WTC11 (cell line): ENCODE measurements around the gene ELN. TPM values are rescaled to one million over a fixed set of nuclear protein-coding genes. Genes with fewer than 3 reads are reported as not detected.

Experiments used
- ATAC-seq: fragments of 200-7000 bp; cut with Tn5 transposase; 2 replicates; pipeline ENCODE4 v1.10.0; 2021; ENCODE audit warnings: mild to moderate bottlenecking, moderate library complexity
- CTCF ChIA-PET: fragments of 300-600 bp; sonication (Branson Sonifier 250); formaldehyde crosslinking; loops from one replicate; lab custom pipeline; 2021; ENCODE audit warnings: antibody characterized with exemption; lab: Charles Lee
- POLR2A ChIA-PET: fragments of 350-600 bp; sonication (Branson Sonifier 250); formaldehyde crosslinking; loops from one replicate; lab custom pipeline; 2021; ENCODE audit warnings: antibody characterized with exemption; lab: Charles Lee
- DNase-seq: peaks from one replicate; pipeline ENCODE4 v3.0.0; 2021; ENCODE audit warnings: low spot score
- H3K27ac Mint-ChIP-seq: 2 replicates; pipeline ENCODE4 v1.8.0; 2021; ENCODE audit warnings: mixed read lengths
- H3K27me3 Mint-ChIP-seq: 2 replicates; pipeline ENCODE4 v1.8.0; 2021; ENCODE audit warnings: low read depth, mild to moderate bottlenecking, moderate library complexity, mixed read lengths
- H3K36me3 Mint-ChIP-seq: 2 replicates; pipeline ENCODE4 v1.8.0; 2021; ENCODE audit warnings: mixed read lengths
- H3K4me1 Mint-ChIP-seq: 2 replicates; pipeline ENCODE4 v1.8.0; 2022; ENCODE audit warnings: mixed read lengths
- H3K4me3 Mint-ChIP-seq: 2 replicates; pipeline ENCODE4 v1.8.0; 2021; ENCODE audit warnings: mild to moderate bottlenecking, moderate library complexity, mixed read lengths
- H3K9me3 Mint-ChIP-seq: 2 replicates; pipeline ENCODE4 v1.8.0; 2021; ENCODE audit warnings: mixed read lengths
- CREM ChIP-seq: sonication (generic); formaldehyde crosslinking; IDR thresholded peaks from 2 replicates; pipeline ENCODE4 v1.8.1; 2022; ENCODE audit warnings: mild to moderate bottlenecking, missing genetic modification reagents, moderate library complexity
- ETV6 ChIP-seq: sonication (generic); formaldehyde crosslinking; IDR thresholded peaks from 2 replicates; pipeline ENCODE4 v1.8.1; 2022; ENCODE audit warnings: mild to moderate bottlenecking, missing genetic modification reagents
- FOXJ3 ChIP-seq: sonication (generic); formaldehyde crosslinking; IDR thresholded peaks from 2 replicates; pipeline ENCODE4 v1.9.0; 2021; ENCODE audit warnings: missing genetic modification reagents, mild to moderate bottlenecking, borderline replicate concordance
- FOXK1 ChIP-seq: sonication (generic); formaldehyde crosslinking; IDR thresholded peaks from 2 replicates; pipeline ENCODE4 v1.8.0; 2022; ENCODE audit warnings: mild to moderate bottlenecking, moderate library complexity, missing genetic modification reagents
- FOXP1 ChIP-seq: sonication (generic); formaldehyde crosslinking; IDR thresholded peaks from 2 replicates; pipeline ENCODE4 v1.8.0; 2022; ENCODE audit warnings: missing genetic modification reagents, mild to moderate bottlenecking, moderate library complexity, borderline replicate concordance
- MYBL2 ChIP-seq: sonication (generic); formaldehyde crosslinking; IDR thresholded peaks from 2 replicates; pipeline ENCODE4 v1.8.1; 2023; ENCODE audit warnings: mild to moderate bottlenecking, moderate library complexity, missing genetic modification reagents
- NFE2L1 ChIP-seq: sonication (generic); formaldehyde crosslinking; IDR thresholded peaks from 2 replicates; pipeline ENCODE4 v1.8.1; 2023; ENCODE audit warnings: missing genetic modification reagents
- NFYB ChIP-seq: sonication (generic); formaldehyde crosslinking; conservative IDR thresholded peaks from 2 replicates; pipeline ENCODE4 v1.8.0; 2022; ENCODE audit warnings: low read depth, missing genetic modification reagents
- SMAD3 ChIP-seq: sonication (generic); formaldehyde crosslinking; IDR thresholded peaks from 2 replicates; pipeline ENCODE4 v1.8.0; 2022; ENCODE audit warnings: missing genetic modification reagents, mild to moderate bottlenecking, borderline replicate concordance
- TEAD1 ChIP-seq: sonication (generic); formaldehyde crosslinking; IDR thresholded peaks from 2 replicates; pipeline ENCODE4 v1.8.0; 2022; ENCODE audit warnings: mild to moderate bottlenecking, missing genetic modification reagents
- TEAD4 ChIP-seq: sonication (generic); formaldehyde crosslinking; IDR thresholded peaks from 2 replicates; pipeline ENCODE4 v1.8.0; 2022; ENCODE audit warnings: mild to moderate bottlenecking, missing genetic modification reagents
- ZBTB21 ChIP-seq: sonication (generic); formaldehyde crosslinking; IDR thresholded peaks from 2 replicates; pipeline ENCODE4 v1.8.1; 2023; ENCODE audit warnings: mild to moderate bottlenecking, missing genetic modification reagents, borderline replicate concordance
- total RNA-seq: library from RNA; stranded (reverse); gene quantifications from 3 replicates; pipeline ENCODE4 v1.2.3, GENCODE V29; 2021
- TF ChIP-seq, protein P1 (sequence below): sonication (generic); formaldehyde crosslinking; IDR thresholded peaks from 2 replicates; pipeline ENCODE4 v1.8.0; 2023; ENCODE audit warnings: missing genetic modification reagents, mild to moderate bottlenecking, borderline replicate concordance
- TF ChIP-seq, protein P2 (sequence below): sonication (generic); formaldehyde crosslinking; IDR thresholded peaks from 2 replicates; pipeline ENCODE4 v1.8.1; 2022; ENCODE audit warnings: mild to moderate bottlenecking, missing genetic modification reagents, moderate library complexity, borderline replicate concordance
- TF ChIP-seq, protein P3 (sequence below): sonication (generic); formaldehyde crosslinking; IDR thresholded peaks from 2 replicates; pipeline ENCODE4 v1.8.0; 2023; ENCODE audit warnings: mild to moderate bottlenecking, missing genetic modification reagents
- TF ChIP-seq, protein P4 (sequence below): sonication (generic); formaldehyde crosslinking; conservative IDR thresholded peaks from 2 replicates; pipeline ENCODE4 v1.8.1; 2022; ENCODE audit warnings: mild to moderate bottlenecking, missing genetic modification reagents
- TF ChIP-seq, protein P5 (sequence below): sonication (generic); formaldehyde crosslinking; IDR thresholded peaks from 2 replicates; pipeline ENCODE4 v1.8.1; 2022; ENCODE audit warnings: mild to moderate bottlenecking, moderate library complexity, missing genetic modification reagents

The ELN gene
- total RNA-seq, 1 experiment from 2014 or later, result 3.3 TPM

DNA sequence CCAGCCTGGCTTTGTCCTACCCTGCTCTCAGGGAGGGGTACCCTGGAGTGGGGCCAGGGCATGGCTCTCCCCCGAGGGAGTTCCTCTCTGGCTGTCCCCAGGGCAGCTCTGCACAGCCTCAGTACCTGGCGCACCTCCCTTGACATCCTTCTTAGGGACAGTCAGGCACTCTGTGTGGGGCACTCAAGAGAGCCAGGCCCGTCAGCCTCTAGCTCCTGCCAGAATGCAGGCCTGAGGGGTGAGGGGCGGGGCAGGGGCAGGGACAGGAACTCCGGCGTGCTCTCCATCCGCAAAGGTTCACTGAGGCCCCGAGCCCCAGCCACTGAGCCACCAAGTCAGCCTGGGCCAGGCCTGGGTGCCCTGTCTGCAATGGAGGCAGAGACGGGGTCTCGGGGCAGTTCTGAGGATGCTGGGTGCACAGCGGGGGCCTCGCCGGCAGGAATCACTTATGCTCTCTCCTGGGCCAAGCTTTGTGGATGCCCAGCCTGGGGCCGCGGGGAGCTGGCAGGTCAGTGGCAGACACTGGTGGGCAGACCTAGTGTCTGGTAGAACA lies 65.8 kb downstream of the ELN start:
- Mint-ChIP-seq H3K27me3 (no peaks in the 10 kb centered on the region), H3K36me3 (peaks cover 32% of the 10 kb centered on the region), H3K4me1 (peaks cover 30% of the 10 kb centered on the region), H3K27ac (peak overlapping the region; percentile 98), H3K4me3 (peak overlapping the region; percentile 67), H3K9me3 (peaks cover 9% of the 10 kb centered on the region)
- POLR2A ChIA-PET, result no interaction called here
- TF ChIP-seq, protein P1, sequence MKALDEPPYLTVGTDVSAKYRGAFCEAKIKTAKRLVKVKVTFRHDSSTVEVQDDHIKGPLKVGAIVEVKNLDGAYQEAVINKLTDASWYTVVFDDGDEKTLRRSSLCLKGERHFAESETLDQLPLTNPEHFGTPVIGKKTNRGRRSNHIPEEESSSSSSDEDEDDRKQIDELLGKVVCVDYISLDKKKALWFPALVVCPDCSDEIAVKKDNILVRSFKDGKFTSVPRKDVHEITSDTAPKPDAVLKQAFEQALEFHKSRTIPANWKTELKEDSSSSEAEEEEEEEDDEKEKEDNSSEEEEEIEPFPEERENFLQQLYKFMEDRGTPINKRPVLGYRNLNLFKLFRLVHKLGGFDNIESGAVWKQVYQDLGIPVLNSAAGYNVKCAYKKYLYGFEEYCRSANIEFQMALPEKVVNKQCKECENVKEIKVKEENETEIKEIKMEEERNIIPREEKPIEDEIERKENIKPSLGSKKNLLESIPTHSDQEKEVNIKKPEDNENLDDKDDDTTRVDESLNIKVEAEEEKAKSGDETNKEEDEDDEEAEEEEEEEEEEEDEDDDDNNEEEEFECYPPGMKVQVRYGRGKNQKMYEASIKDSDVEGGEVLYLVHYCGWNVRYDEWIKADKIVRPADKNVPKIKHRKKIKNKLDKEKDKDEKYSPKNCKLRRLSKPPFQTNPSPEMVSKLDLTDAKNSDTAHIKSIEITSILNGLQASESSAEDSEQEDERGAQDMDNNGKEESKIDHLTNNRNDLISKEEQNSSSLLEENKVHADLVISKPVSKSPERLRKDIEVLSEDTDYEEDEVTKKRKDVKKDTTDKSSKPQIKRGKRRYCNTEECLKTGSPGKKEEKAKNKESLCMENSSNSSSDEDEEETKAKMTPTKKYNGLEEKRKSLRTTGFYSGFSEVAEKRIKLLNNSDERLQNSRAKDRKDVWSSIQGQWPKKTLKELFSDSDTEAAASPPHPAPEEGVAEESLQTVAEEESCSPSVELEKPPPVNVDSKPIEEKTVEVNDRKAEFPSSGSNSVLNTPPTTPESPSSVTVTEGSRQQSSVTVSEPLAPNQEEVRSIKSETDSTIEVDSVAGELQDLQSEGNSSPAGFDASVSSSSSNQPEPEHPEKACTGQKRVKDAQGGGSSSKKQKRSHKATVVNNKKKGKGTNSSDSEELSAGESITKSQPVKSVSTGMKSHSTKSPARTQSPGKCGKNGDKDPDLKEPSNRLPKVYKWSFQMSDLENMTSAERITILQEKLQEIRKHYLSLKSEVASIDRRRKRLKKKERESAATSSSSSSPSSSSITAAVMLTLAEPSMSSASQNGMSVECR (CRISPR knock-in tag), result no peak
- TF ChIP-seq SMAD3 (CRISPR knock-in tag), result no peak
- TF ChIP-seq, protein P2, sequence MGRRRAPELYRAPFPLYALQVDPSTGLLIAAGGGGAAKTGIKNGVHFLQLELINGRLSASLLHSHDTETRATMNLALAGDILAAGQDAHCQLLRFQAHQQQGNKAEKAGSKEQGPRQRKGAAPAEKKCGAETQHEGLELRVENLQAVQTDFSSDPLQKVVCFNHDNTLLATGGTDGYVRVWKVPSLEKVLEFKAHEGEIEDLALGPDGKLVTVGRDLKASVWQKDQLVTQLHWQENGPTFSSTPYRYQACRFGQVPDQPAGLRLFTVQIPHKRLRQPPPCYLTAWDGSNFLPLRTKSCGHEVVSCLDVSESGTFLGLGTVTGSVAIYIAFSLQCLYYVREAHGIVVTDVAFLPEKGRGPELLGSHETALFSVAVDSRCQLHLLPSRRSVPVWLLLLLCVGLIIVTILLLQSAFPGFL (CRISPR knock-in tag), result no peak
- TF ChIP-seq, protein P3, sequence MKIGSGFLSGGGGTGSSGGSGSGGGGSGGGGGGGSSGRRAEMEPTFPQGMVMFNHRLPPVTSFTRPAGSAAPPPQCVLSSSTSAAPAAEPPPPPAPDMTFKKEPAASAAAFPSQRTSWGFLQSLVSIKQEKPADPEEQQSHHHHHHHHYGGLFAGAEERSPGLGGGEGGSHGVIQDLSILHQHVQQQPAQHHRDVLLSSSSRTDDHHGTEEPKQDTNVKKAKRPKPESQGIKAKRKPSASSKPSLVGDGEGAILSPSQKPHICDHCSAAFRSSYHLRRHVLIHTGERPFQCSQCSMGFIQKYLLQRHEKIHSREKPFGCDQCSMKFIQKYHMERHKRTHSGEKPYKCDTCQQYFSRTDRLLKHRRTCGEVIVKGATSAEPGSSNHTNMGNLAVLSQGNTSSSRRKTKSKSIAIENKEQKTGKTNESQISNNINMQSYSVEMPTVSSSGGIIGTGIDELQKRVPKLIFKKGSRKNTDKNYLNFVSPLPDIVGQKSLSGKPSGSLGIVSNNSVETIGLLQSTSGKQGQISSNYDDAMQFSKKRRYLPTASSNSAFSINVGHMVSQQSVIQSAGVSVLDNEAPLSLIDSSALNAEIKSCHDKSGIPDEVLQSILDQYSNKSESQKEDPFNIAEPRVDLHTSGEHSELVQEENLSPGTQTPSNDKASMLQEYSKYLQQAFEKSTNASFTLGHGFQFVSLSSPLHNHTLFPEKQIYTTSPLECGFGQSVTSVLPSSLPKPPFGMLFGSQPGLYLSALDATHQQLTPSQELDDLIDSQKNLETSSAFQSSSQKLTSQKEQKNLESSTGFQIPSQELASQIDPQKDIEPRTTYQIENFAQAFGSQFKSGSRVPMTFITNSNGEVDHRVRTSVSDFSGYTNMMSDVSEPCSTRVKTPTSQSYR (CRISPR knock-in tag), result no peak
- CTCF ChIA-PET, result interaction anchor here (0.5 to 2.2 kb wide), 9 partner anchors 10 to 478 kb away, joined by 3 to 18 read pairs (median 5); partner anchors contain the start of gene LIMK1
- no peak for DNase-seq
- peak; percentile 10 for ATAC-seq

DNA sequence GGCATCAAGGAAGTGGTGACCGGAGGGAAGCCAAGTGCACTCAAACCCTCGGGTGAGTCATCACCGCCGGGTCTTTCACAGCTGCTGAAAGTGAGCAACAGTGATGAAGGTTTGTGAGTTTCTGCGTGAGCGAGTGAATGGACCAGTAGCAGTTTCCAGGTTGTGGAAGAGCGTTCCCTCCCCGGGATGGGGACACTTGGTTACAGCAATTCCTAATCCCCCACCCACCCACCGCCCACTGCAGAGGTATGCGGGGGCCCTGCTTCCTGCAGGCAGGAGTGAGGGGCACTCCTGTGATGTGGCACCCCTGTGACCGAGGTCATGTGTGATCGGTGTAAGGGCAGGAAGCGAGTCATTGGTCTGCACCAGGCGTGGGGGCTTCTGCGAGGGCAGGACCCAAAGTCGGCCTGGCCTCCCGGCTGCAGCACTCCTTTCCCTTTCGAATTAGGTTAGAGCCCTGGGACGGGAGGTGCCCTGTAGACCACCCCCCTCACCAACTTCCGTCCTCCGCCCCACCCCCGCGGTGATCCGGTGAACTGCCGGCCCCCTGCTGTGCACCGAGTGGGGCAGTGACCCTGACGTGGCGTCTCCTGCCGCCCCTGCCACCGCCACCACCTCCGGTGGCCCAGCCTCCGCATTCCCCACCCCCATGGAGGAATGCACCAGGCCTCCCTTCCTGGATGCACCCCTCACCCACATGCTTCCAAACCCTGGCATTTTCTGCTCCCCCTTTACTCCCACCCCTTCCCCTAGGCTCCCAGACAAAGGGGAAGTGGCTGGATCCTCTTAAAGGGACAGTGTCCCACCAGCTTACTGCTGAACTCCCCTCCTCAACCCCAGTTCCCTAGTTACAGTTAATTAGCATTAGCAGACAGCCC lies 66.5 kb downstream of the ELN start:
- DNase-seq (peak; percentile 79), ATAC-seq (peak; percentile 85)
- Mint-ChIP-seq H3K4me1 (peaks cover 30% of the 10 kb centered on the region), H3K9me3 (peaks cover 9% of the 10 kb centered on the region), H3K36me3 (peaks cover 32% of the 10 kb centered on the region), H3K4me3 (peak overlapping the region; percentile 67), H3K27me3 (no peaks in the 10 kb centered on the region), H3K27ac (peak overlapping the region; percentile 98)
- ChIA-PET CTCF (interaction anchor here (0.5 to 2.2 kb wide), 10 partner anchors 11 to 479 kb away, joined by 3 to 18 read pairs (median 4); partner anchors contain the start of gene LIMK1), POLR2A (interaction anchor here (0.6 kb wide), 1 partner anchor 11 kb away, joined by 3 read pairs; the partner anchor contains the start of gene LIMK1)
- TF ChIP-seq, protein P4, sequence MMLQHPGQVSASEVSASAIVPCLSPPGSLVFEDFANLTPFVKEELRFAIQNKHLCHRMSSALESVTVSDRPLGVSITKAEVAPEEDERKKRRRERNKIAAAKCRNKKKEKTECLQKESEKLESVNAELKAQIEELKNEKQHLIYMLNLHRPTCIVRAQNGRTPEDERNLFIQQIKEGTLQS (CRISPR knock-in tag), result no peak
- TF ChIP-seq FOXJ3, result no peak
- no peak for TF ChIP-seq FOXK1
- TF ChIP-seq CREM (CRISPR knock-in tag), result 0 out of 2 replicates have a peak, but pooled peaks have one; percentile 13
- TF ChIP-seq FOXP1, result peak; percentile 73; the same call in 1 of the 2 replicates
- peak; percentile 77; the same call in 1 of the 2 replicates for TF ChIP-seq ETV6 (CRISPR knock-in tag)
- TF ChIP-seq NFYB (CRISPR knock-in tag), result no peak
- 0 out of 2 replicates have a peak, but pooled peaks have one; percentile 25 for TF ChIP-seq MYBL2 (CRISPR knock-in tag)
- no peak for TF ChIP-seq NFE2L1 (CRISPR knock-in tag)
- TF ChIP-seq ZBTB21, result no peak
- TF ChIP-seq TEAD1 (CRISPR knock-in tag), result peak; percentile 78
- TF ChIP-seq, protein P3 (CRISPR knock-in tag), result peak; percentile 89
- TF ChIP-seq TEAD4 (CRISPR knock-in tag), result peak; percentile 83; the same call in 1 of the 2 replicates
- TF ChIP-seq, protein P5, sequence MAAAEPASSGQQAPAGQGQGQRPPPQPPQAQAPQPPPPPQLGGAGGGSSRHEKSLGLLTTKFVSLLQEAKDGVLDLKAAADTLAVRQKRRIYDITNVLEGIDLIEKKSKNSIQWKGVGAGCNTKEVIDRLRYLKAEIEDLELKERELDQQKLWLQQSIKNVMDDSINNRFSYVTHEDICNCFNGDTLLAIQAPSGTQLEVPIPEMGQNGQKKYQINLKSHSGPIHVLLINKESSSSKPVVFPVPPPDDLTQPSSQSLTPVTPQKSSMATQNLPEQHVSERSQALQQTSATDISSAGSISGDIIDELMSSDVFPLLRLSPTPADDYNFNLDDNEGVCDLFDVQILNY (CRISPR knock-in tag), result 0 out of 2 replicates have a peak, but pooled peaks have one; percentile 53
